Adrenal gland (tissue), 5 donors: ENCODE data around the gene ZSCAN25.

Experiments used
- POLR2A ChIP-seq, 2 donors: fragments of 450-650 bp; IDR thresholded peaks; one replicate each; pipeline ENCODE4 v1.6.1; 2017; ENCODE audit warnings: antibody characterized with exemption in 2 of 2, mild to moderate bottlenecking in 2 of 2, moderate library complexity in 1 of 2
- TF ChIP-seq, protein P1 (sequence below), 6 experiments: fragments of 450-650 bp in 4 of 6; fragments of 200-600 bp in 2 of 6; sonication (generic) in 1 of 6; IDR thresholded peaks; 1 replicate in 5 of 6; 2 replicates in 1 of 6; pipeline versions ENCODE4 v1.5.1 to v1.8.0; 2016 to 2021; ENCODE audit warnings: antibody characterized with exemption in 6 of 6, mild to moderate bottlenecking in 2 of 6, moderate library complexity in 1 of 6
- donor health status: DM: no; HTN: no; CAD: no.

DNA sequence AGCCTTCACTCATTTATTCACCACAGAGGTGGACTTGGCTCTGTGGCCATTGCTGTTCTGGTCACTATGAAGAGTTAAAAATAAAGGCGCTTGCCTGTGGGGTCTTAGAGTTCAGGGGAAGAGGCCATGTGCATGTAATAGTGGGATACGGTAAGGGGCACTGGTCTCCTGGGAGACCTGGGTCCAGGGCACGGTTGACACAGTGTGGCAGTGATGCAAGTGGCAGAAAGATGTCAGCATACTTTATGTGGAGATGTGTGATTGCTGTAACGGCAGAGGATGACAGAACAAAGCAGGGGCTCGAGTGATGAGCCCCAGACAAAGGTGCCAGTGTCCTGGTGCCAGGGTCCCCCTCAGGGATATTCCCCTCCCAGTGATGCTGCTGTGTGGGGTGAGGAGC lies 8.6 kb downstream of the ZSCAN25 start:
- TF ChIP-seq, protein P1, sequence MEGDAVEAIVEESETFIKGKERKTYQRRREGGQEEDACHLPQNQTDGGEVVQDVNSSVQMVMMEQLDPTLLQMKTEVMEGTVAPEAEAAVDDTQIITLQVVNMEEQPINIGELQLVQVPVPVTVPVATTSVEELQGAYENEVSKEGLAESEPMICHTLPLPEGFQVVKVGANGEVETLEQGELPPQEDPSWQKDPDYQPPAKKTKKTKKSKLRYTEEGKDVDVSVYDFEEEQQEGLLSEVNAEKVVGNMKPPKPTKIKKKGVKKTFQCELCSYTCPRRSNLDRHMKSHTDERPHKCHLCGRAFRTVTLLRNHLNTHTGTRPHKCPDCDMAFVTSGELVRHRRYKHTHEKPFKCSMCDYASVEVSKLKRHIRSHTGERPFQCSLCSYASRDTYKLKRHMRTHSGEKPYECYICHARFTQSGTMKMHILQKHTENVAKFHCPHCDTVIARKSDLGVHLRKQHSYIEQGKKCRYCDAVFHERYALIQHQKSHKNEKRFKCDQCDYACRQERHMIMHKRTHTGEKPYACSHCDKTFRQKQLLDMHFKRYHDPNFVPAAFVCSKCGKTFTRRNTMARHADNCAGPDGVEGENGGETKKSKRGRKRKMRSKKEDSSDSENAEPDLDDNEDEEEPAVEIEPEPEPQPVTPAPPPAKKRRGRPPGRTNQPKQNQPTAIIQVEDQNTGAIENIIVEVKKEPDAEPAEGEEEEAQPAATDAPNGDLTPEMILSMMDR (IDR thresholded peaks at IDR 0.05): no peak
- TF ChIP-seq POLR2A (IDR thresholded peaks at IDR 0.05): no peak
